HepG2 (cell line): ENCODE data around the gene CHD2. TPM values are rescaled to one million over a fixed set of nuclear protein-coding genes. Genes with fewer than 3 reads are reported as not detected.

Experiments
- ATAC-seq: fragments of 200-7000 bp; cut with Tn5 transposase; 3 replicates; pipeline ENCODE4 v1.9.1; 2020; ENCODE audit warnings: mild to moderate bottlenecking, moderate library complexity
- BruUV-seq: library from RNA; stranded (reverse); fragments of 400-500 nt; replicated peaks from 2 replicates; lab custom pipeline; 2021; lab: Mats Ljungman, UMichigan
- CTCF ChIA-PET: fragments of 300-600 bp; formaldehyde crosslinking; extraction: SDS; loops from one replicate; lab custom pipeline; 2021; ENCODE audit warnings: low total read pairs, inconsistent platforms, low intra/inter-chr PET ratio; lab: Yijun Ruan, JAX
- POLR2A ChIA-PET: fragments of 350-600 bp; sonication (Branson Sonifier 250); formaldehyde crosslinking; loops from one replicate; lab custom pipeline; 2020; ENCODE audit warnings: antibody characterized with exemption, inconsistent platforms; lab: Yijun Ruan, JAX
- DNase-seq: peaks from one replicate; pipeline ENCODE4 v3.0.0-alpha.2; 2015; ENCODE audit warnings: low spot score
- FAIRE-seq: peaks from 3 replicates; lab custom pipeline; 2011; peaks lifted over from hg19 to GRCh38; lab: Jason Lieb, UNC
- H2AFZ ChIP-seq: one replicate; pipeline ENCODE4 v1.6.1; 2011; ENCODE audit warnings: low read length, inconsistent platforms
- H3K27ac ChIP-seq: fragments of 300-600 bp; 3 replicates; pipeline ENCODE4 v1.8.0; 2011; ENCODE audit warnings: mixed run types, mild to moderate bottlenecking, mixed read lengths, low read length, inconsistent platforms; ENCODE audit not compliant: insufficient read depth; ENCODE audit errors: extremely low read length
- H3K27me3 ChIP-seq, 2 experiments: fragments of 200-600 bp in 1 of 2; 2 replicates in 1 of 2; 3 replicates in 1 of 2; pipeline versions ENCODE4 v1.6.0 to v1.8.0; 2011; ENCODE audit warnings: low read length in 2 of 2, mild to moderate bottlenecking in 2 of 2, moderate library complexity in 2 of 2, inconsistent platforms in 1 of 2; ENCODE audit not compliant: insufficient read depth in 2 of 2, control insufficient read depth in 1 of 2
- H3K36me3 ChIP-seq, 2 experiments: fragments of 200-600 bp in 1 of 2; replicated peaks in 1 of 2; 2 replicates in 1 of 2; 3 replicates in 1 of 2; pipeline versions ENCODE4 v1.5.1 to v1.8.0; 2011; ENCODE audit warnings: low read length in 2 of 2, inconsistent platforms in 1 of 2; ENCODE audit not compliant: insufficient read depth in 2 of 2, control insufficient read depth in 1 of 2
- H3K4me1 ChIP-seq: 2 replicates; pipeline ENCODE4 v1.5.1; 2012; ENCODE audit warnings: low read length, inconsistent platforms; ENCODE audit not compliant: insufficient read depth
- H3K4me2 ChIP-seq: 2 replicates; pipeline ENCODE4 v1.6.0; 2011; ENCODE audit warnings: low read depth, low read length, inconsistent platforms
- H3K4me3 ChIP-seq, 3 experiments: fragments of 200-600 bp in 1 of 3; sonication (generic), shearing (Covaris generic) in 1 of 3; replicated peaks in 1 of 3; 2 replicates each; pipeline ENCODE4 v1.5.1; 2011 to 2016; ENCODE audit warnings: low read length in 3 of 3, inconsistent platforms in 2 of 3, low read depth in 2 of 3, mild to moderate bottlenecking in 2 of 3, control low read depth in 1 of 3, mixed read lengths in 1 of 3; ENCODE audit not compliant: insufficient read depth in 1 of 3
- H3K79me2 ChIP-seq: one replicate; pipeline ENCODE4 v1.6.1; 2011; ENCODE audit warnings: low read length, inconsistent platforms; ENCODE audit not compliant: insufficient read depth
- H3K9ac ChIP-seq: 2 replicates; pipeline ENCODE4 v1.6.0; 2011; ENCODE audit warnings: mild to moderate bottlenecking, low read depth, low read length, inconsistent platforms; ENCODE audit not compliant: insufficient read depth
- H3K9me3 ChIP-seq: 2 replicates; pipeline ENCODE4 v1.5.1; 2012; ENCODE audit warnings: mild to moderate bottlenecking, low read length
- H4K20me1 ChIP-seq: 2 replicates; pipeline ENCODE4 v1.6.0; 2011; ENCODE audit warnings: inconsistent platforms, mild to moderate bottlenecking, low read length, moderate library complexity; ENCODE audit not compliant: insufficient read depth
- ARID5B ChIP-seq: IDR thresholded peaks from 2 replicates; pipeline ENCODE4 v1.4.0; 2020; ENCODE audit warnings: mild to moderate bottlenecking, missing genetic modification reagents
- ATF1 ChIP-seq: IDR thresholded peaks from 2 replicates; pipeline ENCODE4 v1.6.1; 2016; ENCODE audit warnings: mild to moderate bottlenecking, control low read depth
- CREB1 ChIP-seq, 2 experiments: fragments of 450-650 bp in 1 of 2; IDR thresholded peaks; 2 replicates each; pipeline ENCODE4 v1.6.1; 2016 to 2017; ENCODE audit warnings: control low read depth in 1 of 2, mild to moderate bottlenecking in 1 of 2, missing compliant biosample characterization in 1 of 2, missing genetic modification characterization in 1 of 2
- GATAD1 ChIP-seq: IDR thresholded peaks from 2 replicates; pipeline ENCODE4 v1.6.1; 2016; ENCODE audit warnings: missing genetic modification reagents, missing compliant biosample characterization
- HMG20A ChIP-seq: IDR thresholded peaks from 2 replicates; pipeline ENCODE4 v1.6.1; 2016; ENCODE audit warnings: borderline replicate concordance
- NR2F6 ChIP-seq, 2 experiments: IDR thresholded peaks; 2 replicates each; pipeline ENCODE4 v1.6.1; 2016; ENCODE audit warnings: antibody characterized with exemption in 1 of 2, mild to moderate bottlenecking in 1 of 2
- SRF ChIP-seq: IDR thresholded peaks from 2 replicates; pipeline ENCODE4 v1.6.1; 2011; ENCODE audit warnings: mild to moderate bottlenecking, low read depth, low read length, moderate library complexity
- TAF1 ChIP-seq: sonication (generic); formaldehyde crosslinking; IDR thresholded peaks from 2 replicates; pipeline ENCODE4 v1.4.0; 2020; ENCODE audit warnings: missing genetic modification reagents
- XRCC5 ChIP-seq: fragments of 200-400 bp; formaldehyde crosslinking; optimal IDR thresholded peaks from 2 replicates; pipeline ENCODE3; 2017; ENCODE audit warnings: mild to moderate bottlenecking, low read length
- ZNF761 ChIP-seq: sonication (generic); formaldehyde crosslinking; conservative IDR thresholded peaks from 2 replicates; pipeline ENCODE4 v1.4.0; 2020; ENCODE audit warnings: mild to moderate bottlenecking, missing genetic modification reagents
- ZNF839 ChIP-seq: sonication (generic); formaldehyde crosslinking; IDR thresholded peaks from 2 replicates; pipeline ENCODE4 v1.4.0; 2020; ENCODE audit warnings: missing genetic modification reagents, mild to moderate bottlenecking, borderline replicate concordance
- WGBS: methylation state at CpG from one replicate; pipeline ENCODE4 v1.1.6; 2017; ENCODE audit warnings: low lambda C conversion rate; 5-methylcytosine and 5-hydroxymethylcytosine counted together
- in situ Hi-C: cut with HindIII; loops from 2 replicates; pipeline ENCODE4 v1.10.0; 2017; ENCODE audit warnings: low pct_unique_long_range_greater_than_20kb; ENCODE audit not compliant: extremely low pct_ligation_motif_present
- intact Hi-C: fragments of 100-400 bp; cut with micrococcal nuclease; formaldehyde crosslinking; loops from one replicate; pipeline ENCODE4 v1.10.0; 2022; ENCODE audit not compliant: unreplicated experiment
- polyA plus RNA-seq, 8 experiments: library from polyadenylated mRNA; depleted of rRNA in 3 of 8; stranded (reverse) in 7 of 8; unstranded in 1 of 8; fragments of >200 nt; fragmentation: Illumina TruSeq in 4 of 8; extraction: Trizol in 4 of 8; gene quantifications; 2 replicates each; pipeline versions ENCODE4 v1.2.1 to v1.2.3, GENCODE V29; 2011 to 2016; ENCODE audit warnings: low read depth in 4 of 8, missing spikeins in 1 of 8, mixed read lengths in 1 of 8; ENCODE audit not compliant: insufficient read depth in 1 of 8
- total RNA-seq, 5 experiments: library from RNA; depleted of rRNA; stranded (reverse); fragments of >200 nt; fragmentation: Illumina TruSeq; extraction: Trizol; gene quantifications; 2 replicates each; pipeline ENCODE4 v1.2.3, GENCODE V29; 2016; ENCODE audit warnings: low read depth in 1 of 5
- TF ChIP-seq, protein P1 (sequence below): sonication (generic); formaldehyde crosslinking; IDR thresholded peaks from 2 replicates; pipeline ENCODE4 v1.5.0; 2020; ENCODE audit warnings: missing genetic modification reagents
- TF ChIP-seq, protein P2 (sequence below): sonication (generic); formaldehyde crosslinking; IDR thresholded peaks from 2 replicates; pipeline ENCODE4 v1.5.0; 2020; ENCODE audit warnings: missing genetic modification reagents
- TF ChIP-seq, protein P3 (sequence below): sonication (generic); formaldehyde crosslinking; IDR thresholded peaks from 2 replicates; pipeline ENCODE4 v1.5.1; 2020; ENCODE audit warnings: mild to moderate bottlenecking, moderate library complexity, missing genetic modification reagents

The CHD2 gene
- total and polyA plus RNA-seq, 2 of the 13 experiments (the other 11 are each of a cell fraction or from before 2014, with no cell fraction given) = 54.0 to 54.1 TPM

DNA sequence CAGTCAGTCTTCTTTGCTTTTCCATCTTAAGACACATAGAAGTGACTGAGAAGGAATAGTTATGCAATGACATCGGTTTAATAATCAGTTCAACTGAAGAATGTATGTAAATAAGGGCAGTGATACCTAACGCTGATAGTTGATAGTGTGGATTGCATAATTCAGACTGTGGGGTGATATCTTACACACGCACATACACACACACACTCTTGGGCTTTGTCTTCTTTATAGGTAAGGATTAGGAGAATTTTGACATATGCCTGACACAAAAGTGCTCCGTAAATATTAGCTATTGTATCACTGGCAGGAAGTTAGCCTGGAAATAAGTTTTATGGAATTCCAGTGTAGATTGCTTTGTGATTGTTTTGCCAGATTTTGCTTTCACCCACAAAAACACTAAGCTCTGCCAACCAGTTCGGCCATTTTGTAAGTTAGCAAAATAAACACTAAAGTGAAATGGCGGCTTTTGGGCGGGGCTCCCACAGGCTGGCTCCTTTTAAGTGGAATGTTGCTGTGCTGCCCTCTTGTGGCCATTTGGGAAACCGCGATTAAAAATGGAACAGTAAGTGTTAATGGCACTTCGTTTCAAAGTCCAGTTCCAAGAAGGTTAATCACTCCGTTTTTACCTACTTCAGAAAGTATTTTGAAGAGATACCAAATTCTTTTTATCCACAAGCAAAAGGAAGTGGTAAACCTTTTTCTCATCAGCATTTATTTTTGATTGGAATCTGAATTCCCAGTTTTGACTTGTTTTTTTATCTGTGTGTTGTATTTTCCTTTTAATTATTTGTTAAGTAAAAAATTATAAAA lies 17.7 kb downstream of the CHD2 start:
- Histone ChIP-seq H3K27ac (peak overlapping the region; percentile 60), H3K79me2 (peaks cover 99% of the 10 kb centered on the region), H3K9me3 (no peaks in the 10 kb centered on the region), H3K36me3 (peaks cover 7 to 23% of the 10 kb centered on the region in 2 experiments), H3K9ac (no peak overlapping the region; the same call in 1 of the 2 replicates), H4K20me1 (peaks cover 52% of the 10 kb centered on the region), H3K4me3 (no peak overlapping the region), H3K4me1 (peaks cover 98% of the 10 kb centered on the region), H2AFZ (no peak overlapping the region), H3K27me3 (no peaks in the 10 kb centered on the region), H3K4me2 (peak overlapping the region; percentile 61)
- ChIA-PET POLR2A (interaction anchor here (0.9 to 8.4 kb wide), 10 partner anchors 10 to 121 kb away, joined by 3 to 62 read pairs (median 8); partner anchors contain the start of gene CHD2), CTCF (interaction anchor here (1.3 to 3.0 kb wide), 3 partner anchors 108 to 121 kb away, joined by 4 to 22 read pairs (median 6); no protein-coding TSS in a partner anchor)
- FAIRE-seq (peak; percentile 71), DNase-seq (peak; percentile 87), ATAC-seq (peak; percentile 39)
- WGBS = 32% methylated on average over 11 of the region's 11 CpGs
- TSS peak; percentile 16 for BruUV-seq
- in situ Hi-C loops (no loop called here), intact Hi-C loops (loop anchor here (1.0 to 2.0 kb wide), 2 partner anchors 13 to 121 kb away; no protein-coding TSS in a partner anchor)
- TF ChIP-seq XRCC5 (peak; percentile 45), CREB1 (IDR thresholded peaks at IDR 0.05) (no peak), CREB1 (CRISPR knock-in tag; IDR thresholded peaks at IDR 0.05) (peak; percentile 29; the same call in 1 of the 2 replicates), ARID5B (CRISPR knock-in tag) (peak; percentile 51), ZNF761 (CRISPR knock-in tag) (no peak), HMG20A (CRISPR knock-in tag) (no peak), ATF1 (CRISPR knock-in tag) (peak; percentile 24; the same call in 1 of the 2 replicates), GATAD1 (peak; percentile 23; the same call in 1 of the 2 replicates), NR2F6 (IDR thresholded peaks at IDR 0.05) (no peak), NR2F6 (CRISPR knock-in tag; IDR thresholded peaks at IDR 0.05) (peak; percentile 19; the same call in 1 of the 2 replicates), ZNF839 (no peak), TAF1 (CRISPR knock-in tag) (no peak), SRF (peak; percentile 73)
- TF ChIP-seq, protein P1, sequence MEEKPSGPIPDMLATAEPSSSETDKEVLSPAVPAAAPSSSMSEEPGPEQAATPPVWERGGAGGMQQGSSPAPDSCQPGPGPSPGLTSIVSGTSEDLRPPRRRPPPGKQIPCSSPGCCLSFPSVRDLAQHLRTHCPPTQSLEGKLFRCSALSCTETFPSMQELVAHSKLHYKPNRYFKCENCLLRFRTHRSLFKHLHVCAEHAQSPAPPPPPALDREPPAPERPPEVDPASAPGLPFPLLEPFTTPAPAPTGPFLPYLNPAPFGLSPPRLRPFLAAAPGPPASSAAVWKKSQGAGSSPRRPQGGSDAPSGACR (CRISPR knock-in tag) = no peak
- TF ChIP-seq, protein P2, sequence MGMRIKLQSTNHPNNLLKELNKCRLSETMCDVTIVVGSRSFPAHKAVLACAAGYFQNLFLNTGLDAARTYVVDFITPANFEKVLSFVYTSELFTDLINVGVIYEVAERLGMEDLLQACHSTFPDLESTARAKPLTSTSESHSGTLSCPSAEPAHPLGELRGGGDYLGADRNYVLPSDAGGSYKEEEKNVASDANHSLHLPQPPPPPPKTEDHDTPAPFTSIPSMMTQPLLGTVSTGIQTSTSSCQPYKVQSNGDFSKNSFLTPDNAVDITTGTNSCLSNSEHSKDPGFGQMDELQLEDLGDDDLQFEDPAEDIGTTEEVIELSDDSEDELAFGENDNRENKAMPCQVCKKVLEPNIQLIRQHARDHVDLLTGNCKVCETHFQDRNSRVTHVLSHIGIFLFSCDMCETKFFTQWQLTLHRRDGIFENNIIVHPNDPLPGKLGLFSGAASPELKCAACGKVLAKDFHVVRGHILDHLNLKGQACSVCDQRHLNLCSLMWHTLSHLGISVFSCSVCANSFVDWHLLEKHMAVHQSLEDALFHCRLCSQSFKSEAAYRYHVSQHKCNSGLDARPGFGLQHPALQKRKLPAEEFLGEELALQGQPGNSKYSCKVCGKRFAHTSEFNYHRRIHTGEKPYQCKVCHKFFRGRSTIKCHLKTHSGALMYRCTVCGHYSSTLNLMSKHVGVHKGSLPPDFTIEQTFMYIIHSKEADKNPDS (CRISPR knock-in tag) = no peak
- TF ChIP-seq, protein P3, sequence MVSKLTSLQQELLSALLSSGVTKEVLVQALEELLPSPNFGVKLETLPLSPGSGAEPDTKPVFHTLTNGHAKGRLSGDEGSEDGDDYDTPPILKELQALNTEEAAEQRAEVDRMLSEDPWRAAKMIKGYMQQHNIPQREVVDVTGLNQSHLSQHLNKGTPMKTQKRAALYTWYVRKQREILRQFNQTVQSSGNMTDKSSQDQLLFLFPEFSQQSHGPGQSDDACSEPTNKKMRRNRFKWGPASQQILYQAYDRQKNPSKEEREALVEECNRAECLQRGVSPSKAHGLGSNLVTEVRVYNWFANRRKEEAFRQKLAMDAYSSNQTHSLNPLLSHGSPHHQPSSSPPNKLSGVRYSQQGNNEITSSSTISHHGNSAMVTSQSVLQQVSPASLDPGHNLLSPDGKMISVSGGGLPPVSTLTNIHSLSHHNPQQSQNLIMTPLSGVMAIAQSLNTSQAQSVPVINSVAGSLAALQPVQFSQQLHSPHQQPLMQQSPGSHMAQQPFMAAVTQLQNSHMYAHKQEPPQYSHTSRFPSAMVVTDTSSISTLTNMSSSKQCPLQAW (CRISPR knock-in tag) = peak; percentile 54; the same call in 1 of the 2 replicates
